ENCODE results near the gene KIF4B. TPM values are rescaled to one million over a fixed set of nuclear protein-coding genes. Genes with fewer than 3 reads are reported as not detected.

The KIF4B gene
- total and polyA plus RNA-seq, 2 of the 13 experiments (the other 11 are each of a cell fraction or from before 2014, with no cell fraction given), result 0.04 TPM; not detected in 1

GRCh38 chr5:155017610-155018009, 4.1 kb downstream of the KIF4B start:
- WGBS (ENCODE audit: low lambda C conversion rate), result 0% methylated on average over 2 of the region's 2 CpGs
- Histone ChIP-seq H2AFZ (ENCODE audit: low read length) (no peak overlapping the region), H3K27ac (ENCODE audit: extremely low read length, insufficient read depth, low read length) (no peak overlapping the region), H3K9me3 (ENCODE audit: low read length) (no peaks in the 10 kb centered on the region), H3K36me3 (replicated peaks in 1 of 2; ENCODE audit: control insufficient read depth in 1 of 2, insufficient read depth in 2 of 2, low read length in 2 of 2) (no peaks in the 10 kb centered on the region), H3K4me1 (ENCODE audit: insufficient read depth, low read length) (peaks cover 5% of the 10 kb centered on the region; the same call in 1 of the 2 replicates), H3K4me2 (ENCODE audit: low read depth, low read length) (no peak overlapping the region), H4K20me1 (ENCODE audit: insufficient read depth, low read length) (no peaks in the 10 kb centered on the region), H3K4me3 (replicated peaks in 1 of 3; ENCODE audit: insufficient read depth in 1 of 3, low read depth in 2 of 3, low read length in 3 of 3) (no peak overlapping the region), H3K27me3 (ENCODE audit: control insufficient read depth in 1 of 2, insufficient read depth in 2 of 2, low read length in 2 of 2) (peaks cover 1 to 13% of the 10 kb centered on the region in 2 experiments; a peak in 3 of 5 replicates), H3K9ac (ENCODE audit: insufficient read depth, low read depth, low read length) (no peak overlapping the region), H3K79me2 (ENCODE audit: insufficient read depth, low read length) (no peaks in the 10 kb centered on the region)
- ChIA-PET POLR2A (no interaction called here), CTCF (ENCODE audit: low intra/inter-chr PET ratio, low total read pairs) (no interaction called here)
- no peak for DNase-seq (ENCODE audit: low spot score)
- in situ Hi-C loops (cut with HindIII; ENCODE audit: extremely low pct_ligation_motif_present, low pct_unique_long_range_greater_than_20kb), result no loop called here
- no TSS peak for BruUV-seq (replicated peaks)
- intact Hi-C loops (cut with micrococcal nuclease; ENCODE audit: unreplicated experiment), result no loop called here
- no peak for ATAC-seq
- FAIRE-seq, result no peak
- no peak for TF ChIP-seq ZNF142 (CRISPR knock-in tag; IDR thresholded peaks at IDR 0.05)

Data from HepG2 (cell line).